ENCODE results near the gene ATG7. TPM values are rescaled to one million over a fixed set of nuclear protein-coding genes. Genes with fewer than 3 reads are reported as not detected.

Gene ATG7
- total RNA-seq, 4 donors from 2014 or later: 20.6 to 50.4 (median 39.9) TPM

DNA sequence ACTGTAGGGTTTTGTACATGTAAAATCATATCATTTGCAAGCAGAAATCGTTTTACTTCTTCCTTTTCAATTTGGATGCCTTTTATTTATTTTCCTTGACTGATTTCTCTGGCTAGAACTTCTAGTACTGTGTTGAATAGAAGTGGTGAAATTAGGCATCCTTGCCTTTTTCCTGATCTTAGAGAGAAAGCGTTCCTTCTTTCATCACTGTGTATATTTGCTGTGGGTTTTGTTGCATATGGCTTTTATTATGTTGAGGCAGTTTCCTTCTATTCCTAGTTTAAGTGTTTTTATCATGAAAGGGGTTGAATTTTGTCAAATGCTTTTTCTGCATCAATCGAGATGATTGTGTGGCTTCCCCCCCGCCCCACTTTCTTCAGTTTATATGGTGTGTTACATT is 140.9 kb downstream of the ATG7 start:
- DNase-seq (ENCODE audit: extremely low spot score): no peak
- intact Hi-C loops (cut with DNase I): no loop called here
- TF ChIP-seq, protein P1, sequence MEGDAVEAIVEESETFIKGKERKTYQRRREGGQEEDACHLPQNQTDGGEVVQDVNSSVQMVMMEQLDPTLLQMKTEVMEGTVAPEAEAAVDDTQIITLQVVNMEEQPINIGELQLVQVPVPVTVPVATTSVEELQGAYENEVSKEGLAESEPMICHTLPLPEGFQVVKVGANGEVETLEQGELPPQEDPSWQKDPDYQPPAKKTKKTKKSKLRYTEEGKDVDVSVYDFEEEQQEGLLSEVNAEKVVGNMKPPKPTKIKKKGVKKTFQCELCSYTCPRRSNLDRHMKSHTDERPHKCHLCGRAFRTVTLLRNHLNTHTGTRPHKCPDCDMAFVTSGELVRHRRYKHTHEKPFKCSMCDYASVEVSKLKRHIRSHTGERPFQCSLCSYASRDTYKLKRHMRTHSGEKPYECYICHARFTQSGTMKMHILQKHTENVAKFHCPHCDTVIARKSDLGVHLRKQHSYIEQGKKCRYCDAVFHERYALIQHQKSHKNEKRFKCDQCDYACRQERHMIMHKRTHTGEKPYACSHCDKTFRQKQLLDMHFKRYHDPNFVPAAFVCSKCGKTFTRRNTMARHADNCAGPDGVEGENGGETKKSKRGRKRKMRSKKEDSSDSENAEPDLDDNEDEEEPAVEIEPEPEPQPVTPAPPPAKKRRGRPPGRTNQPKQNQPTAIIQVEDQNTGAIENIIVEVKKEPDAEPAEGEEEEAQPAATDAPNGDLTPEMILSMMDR (IDR thresholded peaks at IDR 0.05): no peak
- TF ChIP-seq POLR2A (IDR thresholded peaks at IDR 0.05; ENCODE audit: low read depth): no peak
- no peak for TF ChIP-seq POLR2AphosphoS5 (IDR thresholded peaks at IDR 0.05)

DNA sequence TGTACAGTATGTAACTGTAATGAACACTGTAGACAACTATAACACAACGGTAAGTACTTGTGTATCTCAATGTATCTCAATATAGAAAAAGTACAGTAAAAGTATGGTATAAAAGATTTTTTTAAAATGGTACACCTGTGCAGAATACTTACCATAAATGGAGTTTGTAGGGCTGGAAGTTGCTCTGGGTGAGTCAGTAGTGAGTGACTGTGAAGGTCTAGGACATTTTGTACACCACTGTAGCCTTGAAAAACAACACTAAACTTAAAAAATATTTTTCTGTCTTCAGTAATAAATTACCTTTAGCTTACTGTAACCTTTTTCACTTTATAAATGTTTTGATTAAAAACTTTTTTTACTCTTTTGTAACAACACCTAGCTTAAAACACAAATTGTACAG is 142.9 kb downstream of the ATG7 start:
- WGBS: 96% methylated on average over 1 of the region's 1 CpG
- no peak overlapping the region for H3K4me3 ChIP-seq
- H3K27ac ChIP-seq (replicated peaks in 1 of 4): no peak overlapping the region
- intact Hi-C loops (cut with DNase I): no loop called here
- no peak for DNase-seq (ENCODE audit: extremely low spot score)
- no peaks in the 10 kb centered on the region for H3K36me3 ChIP-seq
- H3K9me3 ChIP-seq: peaks cover 0 to 16% (median 3%) of the 10 kb centered on the region in 4 donors
- H3K27me3 ChIP-seq: no peaks in the 10 kb centered on the region
- TF ChIP-seq POLR2A (IDR thresholded peaks at IDR 0.05; ENCODE audit: low read depth): no peak
- TF ChIP-seq POLR2AphosphoS5 (IDR thresholded peaks at IDR 0.05): no peak
- TF ChIP-seq EP300 (IDR thresholded peaks at IDR 0.05): no peak
- TF ChIP-seq, protein P1 (IDR thresholded peaks at IDR 0.05): no peak
- H3K4me1 ChIP-seq: no peaks in the 10 kb centered on the region

More for the DNA sequence above, 140.9 kb downstream of the ATG7 start:
- no peak overlapping the region for H3K27ac ChIP-seq (replicated peaks in 1 of 4)
- 77% methylated on average over 4 of the region's 4 CpGs for WGBS
- peaks cover 0 to 6% (median 0%) of the 10 kb centered on the region in 4 donors for H3K36me3 ChIP-seq
- peaks cover 0 to 23% (median 6%) of the 10 kb centered on the region in 4 donors for H3K9me3 ChIP-seq
- H3K27me3 ChIP-seq: no peaks in the 10 kb centered on the region
- no peaks in the 10 kb centered on the region for H3K4me1 ChIP-seq
- H3K4me3 ChIP-seq: no peak overlapping the region

DNA sequence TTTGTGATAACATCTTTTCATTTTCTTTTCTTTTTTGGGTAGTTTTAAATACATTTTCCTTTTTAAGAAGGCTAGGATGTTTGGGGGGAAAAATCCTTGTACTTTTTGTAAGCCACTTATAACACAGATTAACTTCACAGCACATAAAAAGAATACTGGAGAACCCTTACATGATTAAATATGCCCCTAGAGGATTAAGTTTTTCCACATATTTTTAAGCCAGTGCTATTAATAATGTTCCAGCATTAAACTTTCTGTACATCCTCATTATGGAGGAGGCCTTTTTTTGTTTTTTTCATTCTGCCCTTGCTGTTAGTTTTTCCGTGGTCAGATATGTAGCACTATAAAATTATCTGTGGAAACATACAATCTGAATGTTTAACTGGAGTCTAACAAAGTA is 147.9 kb downstream of the ATG7 start:
- Histone ChIP-seq H3K27me3 (no peaks in the 10 kb centered on the region), H3K9me3 (no peaks in the 10 kb centered on the region), H3K4me3 (no peak overlapping the region), H3K4me1 (no peaks in the 10 kb centered on the region), H3K27ac (replicated peaks in 1 of 4) (no peak overlapping the region), H3K36me3 (no peaks in the 10 kb centered on the region)
- no peak for DNase-seq (ENCODE audit: extremely low spot score)
- WGBS: 38% methylated on average over 1 of the region's 1 CpG
- intact Hi-C loops (cut with DNase I): no loop called here
- TF ChIP-seq POLR2A (IDR thresholded peaks at IDR 0.05; ENCODE audit: low read depth): no peak
- TF ChIP-seq POLR2AphosphoS5 (IDR thresholded peaks at IDR 0.05): no peak
- TF ChIP-seq, protein P1 (IDR thresholded peaks at IDR 0.05): no peak
- TF ChIP-seq EP300 (IDR thresholded peaks at IDR 0.05): no peak

DNA sequence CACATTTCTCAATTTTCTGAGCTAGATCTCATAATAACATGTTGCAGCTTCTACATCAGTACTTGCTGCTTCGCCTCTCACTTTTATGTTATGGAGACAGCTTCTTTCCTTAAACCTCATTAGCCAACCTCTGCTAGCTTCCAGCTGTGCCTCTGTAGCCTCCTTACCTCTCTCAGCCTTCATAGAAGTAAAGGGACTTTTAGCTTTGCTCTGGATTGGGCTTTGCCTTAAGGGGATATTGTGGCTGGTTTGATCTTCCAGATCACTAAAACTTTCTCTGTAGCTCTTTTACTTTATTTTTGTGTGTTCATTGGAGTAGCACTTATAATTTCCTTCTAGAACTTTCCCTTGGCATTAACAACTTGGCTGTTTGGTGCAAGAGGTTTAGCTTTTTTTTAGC is 150.1 kb downstream of the ATG7 start:
- Histone ChIP-seq H3K4me3 (no peak overlapping the region), H3K27me3 (no peaks in the 10 kb centered on the region), H3K36me3 (peaks cover 0 to 6% (median 3%) of the 10 kb centered on the region in 4 donors), H3K9me3 (no peaks in the 10 kb centered on the region), H3K27ac (replicated peaks in 1 of 4) (no peak overlapping the region), H3K4me1 (no peaks in the 10 kb centered on the region)
- WGBS: 100% methylated on average over 1 of the region's 1 CpG
- intact Hi-C loops (cut with DNase I): no loop called here
- DNase-seq (ENCODE audit: extremely low spot score): no peak
- no peak for TF ChIP-seq POLR2AphosphoS5 (IDR thresholded peaks at IDR 0.05)
- TF ChIP-seq, protein P1 (IDR thresholded peaks at IDR 0.05): no peak
- no peak for TF ChIP-seq POLR2A (IDR thresholded peaks at IDR 0.05; ENCODE audit: low read depth)
- TF ChIP-seq EP300 (IDR thresholded peaks at IDR 0.05): no peak

DNA sequence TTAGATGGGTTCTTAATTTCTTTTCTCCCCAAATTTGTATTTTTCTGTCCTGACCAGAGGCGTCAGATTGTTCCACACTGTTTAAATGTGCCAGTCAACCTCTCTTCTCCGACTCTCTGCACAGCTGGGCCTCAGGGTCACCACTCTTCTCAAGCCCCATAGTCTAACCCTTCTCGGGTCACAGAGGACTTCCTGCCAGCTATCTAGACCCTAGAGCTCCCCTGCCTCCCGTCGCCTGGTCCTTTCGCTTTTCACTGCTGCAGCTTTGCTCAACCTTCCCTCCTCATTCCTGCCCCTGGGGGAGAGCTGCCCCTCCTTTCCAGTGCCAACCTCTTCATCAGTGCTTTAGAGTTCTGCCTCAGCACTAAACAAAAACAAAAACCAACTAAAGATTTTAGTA is 151.7 kb downstream of the ATG7 start:
- Histone ChIP-seq H3K27me3 (no peaks in the 10 kb centered on the region), H3K36me3 (peaks cover 0 to 13% (median 6%) of the 10 kb centered on the region in 4 donors), H3K4me3 (no peak overlapping the region), H3K27ac (replicated peaks in 1 of 4) (no peak overlapping the region), H3K9me3 (no peaks in the 10 kb centered on the region), H3K4me1 (no peaks in the 10 kb centered on the region)
- TF ChIP-seq, protein P1 (IDR thresholded peaks at IDR 0.05): no peak
- TF ChIP-seq EP300 (IDR thresholded peaks at IDR 0.05): no peak
- no peak for TF ChIP-seq POLR2A (IDR thresholded peaks at IDR 0.05; ENCODE audit: low read depth)
- intact Hi-C loops (cut with DNase I): no loop called here
- WGBS: 93% methylated on average over 6 of the region's 6 CpGs
- DNase-seq (ENCODE audit: extremely low spot score): no peak
